Stromal cell of bone marrow (primary cell): ENCODE data around the gene CELF2.

ENCODE experiments used
- DNase-seq: peaks from one replicate; pipeline ENCODE4 v3.0.0-alpha.2; 2012; ENCODE audit warnings: low read depth

CELF2 gene

GRCh38 chr10:11134411-11134810, 116.7 kb downstream of the CELF2 start:
- no peak for DNase-seq

- peak; percentile 11 for DNase-seq
These were observed 118.0 kb downstream of the CELF2 start for GRCh38 chr10:11135709-11136108.

- DNase-seq, result no peak
These were observed 120.8 kb downstream of the CELF2 start for GRCh38 chr10:11138314-11139033.

GRCh38 chr10:11140963-11141362, 123.3 kb downstream of the CELF2 start:
- no peak for DNase-seq

GRCh38 chr10:11141571-11142091, 124.0 kb downstream of the CELF2 start:
- no peak for DNase-seq

GRCh38 chr10:11142777-11143176, 125.1 kb downstream of the CELF2 start:
- DNase-seq, result no peak

- no peak for DNase-seq
These were observed 125.6 kb downstream of the CELF2 start for GRCh38 chr10:11143242-11143641.

GRCh38 chr10:11144626-11145494, 127.2 kb downstream of the CELF2 start:
- no peak for DNase-seq

GRCh38 chr10:11145495-11145855, 127.8 kb downstream of the CELF2 start:
- no peak for DNase-seq

GRCh38 chr10:11146402-11147171, 128.9 kb downstream of the CELF2 start:
- DNase-seq, result no peak

GRCh38 chr10:11147722-11148121, 130.1 kb downstream of the CELF2 start:
- no peak for DNase-seq

GRCh38 chr10:11148142-11149028, 130.7 kb downstream of the CELF2 start:
- no peak for DNase-seq

GRCh38 chr10:11149807-11150141, 132.1 kb downstream of the CELF2 start:
- DNase-seq, result no peak

- DNase-seq, result no peak
These were observed 132.6 kb downstream of the CELF2 start for GRCh38 chr10:11150231-11150731.

GRCh38 chr10:11150879-11151415, 133.3 kb downstream of the CELF2 start:
- no peak for DNase-seq

GRCh38 chr10:11152801-11153200, 135.1 kb downstream of the CELF2 start:
- DNase-seq, result no peak

- no peak for DNase-seq
These were observed 135.6 kb downstream of the CELF2 start for GRCh38 chr10:11153245-11153644.

GRCh38 chr10:11153766-11154165, 136.1 kb downstream of the CELF2 start:
- DNase-seq, result no peak

GRCh38 chr10:11154333-11154732, 136.7 kb downstream of the CELF2 start:
- DNase-seq, result no peak

GRCh38 chr10:11154849-11155498, 137.3 kb downstream of the CELF2 start:
- no peak for DNase-seq
